Osteoblast (primary cell): ENCODE results near the gene GAB2. TPM values are rescaled to one million over a fixed set of nuclear protein-coding genes. Genes with fewer than 3 reads are reported as not detected.
A peak's percentile ranks its signal among the peaks of the same experiment; 100 is the strongest.

Source experiments
- DNase-seq: peaks from one replicate; pipeline ENCODE4 v3.0.0; 2011; ENCODE audit warnings: low spot score, mixed read lengths; ENCODE audit not compliant: insufficient read length; ENCODE audit errors: missing footprints
- H2AFZ ChIP-seq: 2 replicates; pipeline ENCODE4 v1.6.0; 2011; ENCODE audit warnings: mild to moderate bottlenecking, low read length
- H3K27ac ChIP-seq: 2 replicates; pipeline ENCODE4 v1.5.1; 2011; ENCODE audit warnings: mild to moderate bottlenecking, low read depth, low read length, moderate library complexity
- H3K27me3 ChIP-seq: 2 replicates; pipeline ENCODE4 v1.6.0; 2012; ENCODE audit warnings: mild to moderate bottlenecking, control low read depth, inconsistent platforms, low read length, moderate library complexity; ENCODE audit not compliant: insufficient read depth
- H3K36me3 ChIP-seq: 2 replicates; pipeline ENCODE4 v1.5.1; 2011; ENCODE audit warnings: mild to moderate bottlenecking, low read length, control low read depth, moderate library complexity; ENCODE audit not compliant: insufficient read depth
- H3K4me1 ChIP-seq: 2 replicates; pipeline ENCODE4 v1.5.1; 2011; ENCODE audit warnings: mild to moderate bottlenecking, low read length, control low read depth, moderate library complexity; ENCODE audit not compliant: insufficient read depth
- H3K4me2 ChIP-seq: 2 replicates; pipeline ENCODE4 v1.6.0; 2011; ENCODE audit warnings: mild to moderate bottlenecking, low read length; ENCODE audit not compliant: insufficient read depth
- H3K4me3 ChIP-seq: fragments of 200-600 bp; sonication (generic); 3 replicates; pipeline ENCODE4 v1.5.1; 2012; ENCODE audit warnings: mild to moderate bottlenecking, low read length, inconsistent platforms; ENCODE audit not compliant: insufficient read depth
- H3K79me2 ChIP-seq: 2 replicates; pipeline ENCODE4 v1.6.0; 2012; ENCODE audit warnings: mild to moderate bottlenecking, low read length, control low read depth, inconsistent platforms; ENCODE audit not compliant: insufficient read depth
- H3K9me3 ChIP-seq: 2 replicates; pipeline ENCODE4 v1.5.1; 2011; ENCODE audit warnings: low read depth, low read length, control low read depth
- H4K20me1 ChIP-seq: 2 replicates; pipeline ENCODE4 v1.6.0; 2012; ENCODE audit warnings: mild to moderate bottlenecking, low read length, control low read depth; ENCODE audit not compliant: insufficient read depth
- CTCF ChIP-seq: IDR thresholded peaks from 2 replicates; pipeline ENCODE4 v1.5.1; 2011; ENCODE audit warnings: mild to moderate bottlenecking, low read depth, low read length, moderate library complexity; ENCODE audit errors: extremely low read depth
- total RNA-seq: library from RNA; depleted of rRNA; stranded (reverse); fragments of >200 nt; gene quantifications from 2 replicates; pipeline ENCODE4 v1.2.3, GENCODE V29; 2012

GAB2 gene
- total RNA-seq, 1 donor, result 18.5 TPM

- H3K4me2 ChIP-seq, result no peak overlapping the region
- peaks cover 38% of the 10 kb centered on the region for H3K36me3 ChIP-seq
- no peaks in the 10 kb centered on the region for H3K27me3 ChIP-seq
- H3K79me2 ChIP-seq, result peaks cover 77% of the 10 kb centered on the region
- no peak overlapping the region for H3K4me3 ChIP-seq
- no peak for DNase-seq
- H3K4me1 ChIP-seq, result peaks cover 10% of the 10 kb centered on the region
- H3K27ac ChIP-seq, result no peak overlapping the region
- peaks cover 56% of the 10 kb centered on the region for H4K20me1 ChIP-seq
- TF ChIP-seq CTCF, result no peak
- H3K9me3 ChIP-seq, result no peaks in the 10 kb centered on the region
- no peak overlapping the region for H2AFZ ChIP-seq
These were observed 220.9 kb downstream of the GAB2 start for GRCh38 chr11:78196661-78197091.

GRCh38 chr11:78195917-78196560 is 221.6 kb downstream of the GAB2 start:
- peak; percentile 47 for DNase-seq
- Histone ChIP-seq H3K9me3 (no peaks in the 10 kb centered on the region), H4K20me1 (peaks cover 56% of the 10 kb centered on the region), H3K4me3 (no peak overlapping the region), H3K4me2 (no peak overlapping the region), H3K27ac (no peak overlapping the region), H3K4me1 (peaks cover 10% of the 10 kb centered on the region), H3K27me3 (no peaks in the 10 kb centered on the region), H3K79me2 (peaks cover 82% of the 10 kb centered on the region), H2AFZ (no peak overlapping the region), H3K36me3 (peaks cover 32% of the 10 kb centered on the region)
- no peak for TF ChIP-seq CTCF

- Histone ChIP-seq H3K27ac (no peak overlapping the region), H3K4me2 (no peak overlapping the region), H3K27me3 (no peaks in the 10 kb centered on the region), H2AFZ (no peak overlapping the region), H3K4me3 (no peak overlapping the region), H4K20me1 (peaks cover 60% of the 10 kb centered on the region), H3K36me3 (peaks cover 23% of the 10 kb centered on the region), H3K4me1 (peaks cover 24% of the 10 kb centered on the region), H3K9me3 (no peaks in the 10 kb centered on the region), H3K79me2 (peaks cover 86% of the 10 kb centered on the region)
- peak; percentile 60 for DNase-seq
- no peak for TF ChIP-seq CTCF
These were observed 223.1 kb downstream of the GAB2 start for GRCh38 chr11:78194490-78194889.

GRCh38 chr11:78193806-78194205 is 223.8 kb downstream of the GAB2 start:
- Histone ChIP-seq H2AFZ (no peak overlapping the region), H4K20me1 (peaks cover 55% of the 10 kb centered on the region), H3K27ac (no peak overlapping the region), H3K4me1 (peaks cover 28% of the 10 kb centered on the region), H3K9me3 (no peaks in the 10 kb centered on the region), H3K4me2 (no peak overlapping the region), H3K4me3 (no peak overlapping the region), H3K36me3 (peaks cover 16% of the 10 kb centered on the region), H3K79me2 (peaks cover 86% of the 10 kb centered on the region), H3K27me3 (no peaks in the 10 kb centered on the region)
- TF ChIP-seq CTCF, result no peak
- peak; percentile 27 for DNase-seq
